GM12878 (cell line): ENCODE measurements around the gene PHF1.
A peak's percentile ranks its signal among the peaks of the same experiment; 100 is the strongest.

Experiments
- BCL11A ChIP-seq: IDR thresholded peaks from 2 replicates; pipeline ENCODE4 v1.6.1; 2011; ENCODE audit warnings: low read depth, low read length
- BCLAF1 ChIP-seq: fragments of 450-650 bp; IDR thresholded peaks from 2 replicates; pipeline ENCODE4 v1.6.1; 2017; ENCODE audit warnings: antibody characterized with exemption, mild to moderate bottlenecking, moderate library complexity
- CEBPZ ChIP-seq: fragments of 150-350 bp; IDR thresholded peaks from 2 replicates; pipeline ENCODE4 v1.6.1; 2016; ENCODE audit warnings: low read depth, low read length
- CTCF ChIP-seq, 3 experiments: IDR thresholded peaks in 2 of 3; conservative IDR thresholded peaks in 1 of 3; 2 replicates each; pipeline ENCODE4 v1.5.1; 2011; ENCODE audit warnings: low read depth in 3 of 3, low read length in 3 of 3, mild to moderate bottlenecking in 3 of 3, control low read depth in 2 of 3, moderate library complexity in 2 of 3, inconsistent platforms in 1 of 3, mixed read lengths in 1 of 3; ENCODE audit not compliant: control insufficient read depth in 2 of 3, insufficient read depth in 1 of 3; ENCODE audit errors: extremely low read depth in 1 of 3
- ESRRA ChIP-seq: IDR thresholded peaks from 2 replicates; pipeline ENCODE4 v1.6.1; 2012; ENCODE audit warnings: mild to moderate bottlenecking, low read length, improper control_type of control experiment
- NFYA ChIP-seq: IDR thresholded peaks from 2 replicates; pipeline ENCODE4 v1.6.1; 2011; ENCODE audit warnings: low read depth, mild to moderate bottlenecking, low read length, improper control_type of control experiment, borderline replicate concordance
- NR2C2 ChIP-seq: IDR thresholded peaks from 2 replicates; pipeline ENCODE4 v1.6.1; 2011; ENCODE audit warnings: borderline replicate concordance, low read depth; ENCODE audit not compliant: control insufficient read depth, insufficient read length
- POLR2A ChIP-seq: IDR thresholded peaks from 2 replicates; pipeline ENCODE4 v1.6.1; 2011; ENCODE audit warnings: low read depth, mild to moderate bottlenecking, low read length
- POLR2AphosphoS5 ChIP-seq: IDR thresholded peaks from 2 replicates; pipeline ENCODE4 v1.6.1; 2011; ENCODE audit warnings: mild to moderate bottlenecking, low read length, inconsistent platforms
- RCOR1 ChIP-seq: conservative IDR thresholded peaks from 2 replicates; pipeline ENCODE4 v1.6.1; 2012; ENCODE audit warnings: low read depth, low read length, improper control_type of control experiment
- SKIL ChIP-seq: fragments of 450-650 bp; IDR thresholded peaks from 2 replicates; pipeline ENCODE4 v1.6.1; 2017; ENCODE audit warnings: mild to moderate bottlenecking, low read depth, inconsistent platforms; ENCODE audit not compliant: poor library complexity, severe bottlenecking
- ZBED1 ChIP-seq: IDR thresholded peaks from 2 replicates; pipeline ENCODE4 v1.6.1; 2016; ENCODE audit warnings: borderline replicate concordance
- ZBTB11 ChIP-seq: fragments of 450-650 bp; formaldehyde crosslinking; IDR thresholded peaks from 2 replicates; pipeline ENCODE4 v1.5.0; 2022; ENCODE audit warnings: mild to moderate bottlenecking, missing genetic modification characterization

GRCh38 chr6:33427585-33428223 is 16.9 kb downstream of the PHF1 start:
- TF ChIP-seq CTCF (IDR thresholded peaks at IDR 0.05 in 2 of 3, conservative IDR thresholded peaks at IDR 0.05 in 1 of 3; ENCODE audit: control insufficient read depth in 2 of 3, extremely low read depth in 1 of 3, insufficient read depth in 1 of 3, low read depth in 3 of 3, low read length in 3 of 3) (peak in 1 of 3 experiments; percentile 12; a peak in 2 of 6 replicates), POLR2AphosphoS5 (no peak), POLR2A (no peak), ESRRA (no peak), CEBPZ (no peak), ZBTB11 (no peak), NR2C2 (no peak), SKIL (no peak), NFYA (no peak), BCLAF1 (no peak), RCOR1 (no peak), BCL11A (no peak), ZBED1 (no peak)
